GM12892 (cell line): ENCODE data around the gene LST1.

Experiments
- DNase-seq: peaks from one replicate; pipeline ENCODE4 v3.0.0; 2011; ENCODE audit not compliant: insufficient read length
- FAIRE-seq: peaks from 2 replicates; lab custom pipeline; 2011; peaks lifted over from hg19 to GRCh38; lab: Jason Lieb, UNC
- POLR2A ChIP-seq: IDR thresholded peaks from 2 replicates; pipeline ENCODE4 v1.6.1; 2011; ENCODE audit warnings: low read depth, low read length, control low read depth
- POLR2AphosphoS5 ChIP-seq: IDR thresholded peaks from 2 replicates; pipeline ENCODE4 v1.6.1; 2011; ENCODE audit warnings: low read depth, low read length, control low read depth
- TAF1 ChIP-seq: IDR thresholded peaks from 2 replicates; pipeline ENCODE4 v1.6.1; 2011; ENCODE audit warnings: low read depth, mild to moderate bottlenecking, control low read depth, low read length, borderline replicate concordance

LST1 gene

DNA sequence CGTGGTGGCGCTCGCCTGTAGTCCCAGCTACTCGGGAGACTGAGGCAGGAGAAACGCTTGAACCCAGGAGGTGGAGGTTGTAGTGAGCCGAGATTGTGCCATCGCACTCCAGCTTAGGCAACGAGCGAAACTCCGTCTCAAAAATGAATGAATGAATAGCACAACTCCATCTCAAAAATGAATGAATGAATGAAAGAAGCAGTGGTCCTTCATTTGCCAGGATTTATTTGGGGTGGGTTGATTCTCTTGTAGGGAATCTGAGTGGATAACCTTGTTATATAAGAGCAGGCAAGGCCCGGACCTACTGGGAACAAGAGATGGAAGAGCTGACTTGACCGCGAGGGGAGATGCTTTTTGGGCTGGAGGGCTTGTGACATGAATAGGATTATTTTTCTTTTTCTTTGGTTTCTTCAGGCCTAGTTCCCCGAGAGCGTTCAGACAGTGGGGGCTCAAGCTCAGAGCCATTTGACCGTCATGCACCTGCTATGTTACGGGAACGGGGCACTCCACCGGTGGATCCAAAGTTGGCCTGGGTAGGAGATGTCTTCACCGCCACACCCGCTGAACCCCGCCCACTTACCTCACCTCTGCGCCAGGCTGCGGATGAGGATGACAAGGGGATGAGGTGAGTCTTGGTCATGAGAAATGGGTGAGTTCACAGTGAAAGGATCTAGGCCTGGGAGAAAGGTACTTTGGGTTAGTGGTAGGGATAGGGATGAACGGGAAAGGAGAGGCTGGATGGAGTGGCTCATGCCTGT is 44.3 kb downstream of the LST1 start:
- TF ChIP-seq POLR2AphosphoS5 (peak; percentile 22; the same call in 1 of the 2 replicates), TAF1 (no peak)
- no peak for FAIRE-seq

DNA sequence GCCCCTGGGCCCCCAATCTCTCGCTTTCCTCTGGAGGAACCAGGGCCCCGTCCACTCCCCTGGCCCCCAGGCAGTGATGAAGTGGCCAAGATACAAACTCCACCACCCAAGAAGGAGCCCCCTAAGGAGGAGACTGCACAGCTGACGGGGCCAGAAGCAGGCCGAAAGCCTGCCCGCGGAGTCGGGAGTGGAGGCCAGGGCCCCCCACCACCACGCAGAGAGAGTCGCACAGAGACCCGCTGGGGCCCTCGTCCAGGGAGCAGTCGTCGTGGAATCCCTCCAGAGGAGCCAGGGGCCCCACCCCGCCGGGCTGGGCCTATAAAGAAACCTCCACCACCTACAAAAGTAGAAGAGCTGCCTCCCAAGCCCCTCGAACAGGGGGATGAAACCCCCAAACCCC is 45.1 kb downstream of the LST1 start:
- no peak for TF ChIP-seq POLR2A
- TF ChIP-seq POLR2AphosphoS5, result no peak
- no peak for TF ChIP-seq TAF1
- no peak for FAIRE-seq

More for the DNA sequence above, 44.3 kb downstream of the LST1 start:
- DNase-seq, result no peak

DNA sequence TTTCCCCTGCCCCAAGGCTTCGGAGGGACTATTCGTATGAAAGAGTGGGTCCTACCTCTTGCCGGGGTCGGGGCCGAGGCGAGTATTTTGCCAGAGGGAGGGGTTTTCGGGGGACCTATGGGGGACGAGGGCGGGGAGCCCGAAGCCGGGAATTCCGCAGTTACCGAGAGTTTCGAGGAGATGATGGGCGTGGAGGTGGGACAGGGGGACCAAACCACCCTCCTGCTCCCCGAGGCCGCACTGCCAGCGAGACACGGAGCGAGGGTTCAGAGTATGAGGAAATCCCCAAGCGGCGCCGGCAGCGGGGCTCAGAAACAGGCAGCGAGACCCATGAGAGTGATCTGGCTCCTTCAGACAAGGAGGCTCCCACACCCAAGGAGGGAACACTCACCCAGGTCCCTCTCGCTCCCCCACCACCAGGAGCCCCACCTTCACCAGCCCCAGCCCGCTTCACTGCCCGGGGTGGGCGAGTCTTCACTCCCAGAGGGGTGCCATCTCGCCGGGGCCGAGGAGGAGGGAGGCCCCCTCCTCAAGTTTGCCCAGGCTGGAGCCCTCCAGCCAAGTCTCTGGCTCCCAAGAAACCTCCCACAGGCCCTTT is 45.7 kb downstream of the LST1 start:
- TF ChIP-seq POLR2AphosphoS5, result peak; percentile 62; the same call in 1 of the 2 replicates
- TF ChIP-seq TAF1, result no peak
- TF ChIP-seq POLR2A, result peak; percentile 12; the same call in 1 of the 2 replicates
- DNase-seq (no peak), FAIRE-seq (no peak)

More for the DNA sequence above, 45.1 kb downstream of the LST1 start:
- no peak for DNase-seq

DNA sequence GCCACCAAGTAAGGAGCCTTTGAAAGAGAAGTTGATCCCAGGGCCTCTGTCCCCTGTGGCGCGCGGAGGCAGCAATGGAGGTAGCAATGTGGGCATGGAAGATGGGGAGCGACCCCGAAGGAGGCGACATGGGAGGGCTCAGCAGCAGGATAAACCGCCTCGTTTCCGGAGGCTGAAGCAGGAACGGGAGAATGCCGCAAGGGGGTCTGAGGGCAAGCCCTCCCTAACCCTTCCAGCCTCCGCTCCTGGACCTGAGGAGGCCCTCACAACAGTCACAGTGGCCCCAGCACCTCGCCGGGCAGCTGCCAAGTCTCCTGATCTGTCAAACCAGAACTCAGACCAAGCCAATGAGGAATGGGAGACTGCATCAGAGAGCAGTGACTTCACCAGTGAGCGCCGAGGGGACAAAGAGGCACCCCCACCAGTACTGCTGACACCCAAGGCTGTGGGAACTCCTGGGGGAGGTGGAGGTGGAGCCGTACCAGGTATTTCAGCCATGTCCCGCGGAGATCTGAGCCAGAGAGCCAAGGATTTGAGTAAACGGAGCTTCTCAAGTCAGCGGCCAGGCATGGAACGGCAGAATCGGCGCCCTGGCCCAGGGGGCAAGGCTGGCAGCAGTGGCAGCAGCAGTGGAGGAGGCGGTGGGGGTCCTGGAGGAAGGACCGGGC is 46.3 kb downstream of the LST1 start:
- TF ChIP-seq POLR2AphosphoS5, result peak; percentile 69
- TF ChIP-seq POLR2A, result peak; percentile 55
- no peak for TF ChIP-seq TAF1
- DNase-seq, result no peak
- FAIRE-seq, result no peak

DNA sequence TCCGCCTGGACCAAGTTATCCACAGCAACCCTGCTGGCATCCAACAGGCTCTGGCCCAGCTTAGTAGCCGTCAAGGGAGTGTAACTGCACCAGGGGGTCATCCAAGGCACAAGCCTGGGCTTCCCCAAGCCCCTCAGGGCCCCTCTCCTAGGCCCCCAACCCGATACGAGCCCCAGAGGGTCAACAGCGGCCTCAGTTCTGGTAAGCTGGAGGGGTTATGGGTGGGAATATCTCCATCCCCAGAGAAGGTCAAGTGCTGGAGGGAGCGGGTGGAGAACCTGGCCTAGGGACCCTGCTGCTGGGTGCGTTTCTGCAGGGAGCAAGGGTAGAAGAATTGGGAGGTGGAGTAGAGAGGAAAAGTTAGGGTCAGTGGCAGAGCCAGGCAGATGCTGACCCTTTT is 47.4 kb downstream of the LST1 start:
- FAIRE-seq (no peak), DNase-seq (no peak)
- no peak for TF ChIP-seq TAF1
- no peak for TF ChIP-seq POLR2A
- no peak; the same call in 1 of the 2 replicates for TF ChIP-seq POLR2AphosphoS5

DNA sequence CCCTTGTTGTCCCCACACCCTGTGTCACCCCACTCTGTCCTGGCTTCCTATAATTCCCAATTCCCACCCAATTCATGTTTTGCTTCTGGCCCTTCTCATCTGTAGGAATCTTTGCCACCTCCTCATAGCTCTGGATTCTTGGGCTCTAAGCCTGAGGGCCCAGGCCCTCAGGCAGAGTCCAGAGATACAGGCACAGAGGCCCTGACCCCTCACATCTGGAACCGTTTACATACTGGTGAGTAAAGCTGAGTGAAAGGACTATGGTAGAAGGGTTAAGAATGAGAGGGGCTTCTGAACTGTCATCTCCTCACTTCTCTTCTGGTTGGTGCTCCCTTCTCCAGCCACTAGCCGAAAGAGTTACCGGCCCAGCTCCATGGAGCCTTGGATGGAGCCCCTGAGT is 48.1 kb downstream of the LST1 start:
- DNase-seq, result no peak
- FAIRE-seq, result no peak
- no peak for TF ChIP-seq POLR2AphosphoS5
- TF ChIP-seq POLR2A, result no peak
- TF ChIP-seq TAF1, result no peak

DNA sequence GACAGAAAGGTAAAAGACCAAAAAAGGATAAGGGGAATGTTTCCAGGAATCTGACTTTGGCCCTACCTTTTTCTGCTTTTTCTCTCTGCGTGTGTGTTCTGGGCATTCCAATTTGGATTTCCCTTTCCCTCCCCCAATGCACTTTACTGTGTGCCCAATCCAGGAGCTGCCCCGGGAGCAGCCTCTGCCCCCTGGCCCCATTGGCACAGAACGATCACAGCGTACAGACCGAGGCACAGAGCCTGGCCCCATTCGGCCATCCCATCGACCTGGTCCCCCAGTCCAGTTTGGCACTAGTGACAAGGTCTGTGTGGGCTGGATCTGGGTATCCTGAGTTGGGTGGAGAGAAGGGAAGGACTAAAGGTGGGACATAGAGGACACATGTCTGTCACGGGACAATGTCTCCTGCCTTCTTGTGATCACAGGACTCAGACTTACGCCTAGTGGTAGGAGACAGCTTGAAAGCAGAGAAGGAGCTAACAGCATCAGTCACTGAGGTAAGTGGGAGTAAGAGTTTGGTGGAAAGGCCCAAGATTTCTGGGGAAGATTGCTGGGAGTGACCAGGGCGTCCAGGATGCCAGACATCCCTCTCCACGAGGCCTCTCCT is 49.0 kb downstream of the LST1 start:
- no peak for DNase-seq

DNA sequence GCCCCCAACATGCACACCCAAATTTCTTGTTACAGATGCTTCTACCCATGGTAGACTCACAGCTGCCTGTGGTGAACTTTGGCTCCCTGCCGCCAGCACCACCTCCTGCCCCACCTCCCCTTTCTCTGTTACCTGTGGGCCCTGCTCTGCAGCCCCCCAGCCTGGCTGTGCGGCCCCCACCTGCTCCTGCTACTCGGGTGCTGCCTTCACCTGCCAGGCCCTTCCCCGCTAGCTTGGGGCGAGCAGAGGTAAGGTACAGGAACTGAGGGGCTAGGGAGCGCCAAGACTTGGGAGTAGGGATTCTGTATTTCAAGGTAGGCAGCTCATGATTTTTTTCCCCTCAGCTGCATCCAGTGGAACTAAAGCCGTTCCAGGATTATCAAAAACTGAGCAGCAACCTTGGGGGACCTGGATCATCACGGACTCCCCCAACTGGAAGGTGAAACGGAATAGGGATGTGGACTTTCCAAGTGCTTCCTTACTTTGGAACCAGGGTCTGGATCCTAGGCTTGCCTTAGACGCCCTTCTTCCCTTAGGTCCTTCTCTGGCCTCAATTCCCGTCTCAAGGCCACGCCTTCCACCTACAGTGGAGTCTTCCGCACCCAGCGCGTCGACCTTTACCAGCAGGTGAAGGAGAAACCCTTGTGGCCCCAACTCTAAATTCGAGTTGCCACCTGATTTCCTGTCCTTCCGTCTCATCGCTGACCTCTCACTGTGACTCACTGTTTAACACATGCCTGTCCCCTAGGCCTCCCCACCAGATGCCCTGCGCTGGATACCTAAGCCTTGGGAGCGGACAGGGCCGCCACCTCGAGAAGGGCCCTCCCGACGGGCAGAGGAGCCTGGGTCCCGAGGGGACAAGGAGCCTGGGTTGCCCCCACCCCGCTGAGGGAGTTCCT is 50.9 kb downstream of the LST1 start:
- TF ChIP-seq POLR2AphosphoS5, result no peak
- no peak for TF ChIP-seq POLR2A
- no peak for DNase-seq
- FAIRE-seq, result no peak

More for the DNA sequence above, 49.0 kb downstream of the LST1 start:
- TF ChIP-seq POLR2AphosphoS5, result no peak
- TF ChIP-seq POLR2A, result no peak
- TF ChIP-seq TAF1, result no peak
- FAIRE-seq, result no peak
